H9 (cell line): ENCODE measurements around the gene AKT1S1. TPM values are rescaled to one million over a fixed set of nuclear protein-coding genes. Genes with fewer than 3 reads are reported as not detected.
A peak's percentile ranks its signal among the peaks of the same experiment; 100 is the strongest.

Experiments
- DNase-seq: peaks from one replicate; pipeline ENCODE4 v3.0.0-alpha.2; 2017
- H2AFZ ChIP-seq: one replicate; pipeline ENCODE4 v1.6.1; 2013; ENCODE audit warnings: mild to moderate bottlenecking, low read length, control low read depth, moderate library complexity
- H2AK5ac ChIP-seq: 2 replicates; pipeline ENCODE4 v1.6.1; 2013; ENCODE audit warnings: low read length, control low read depth, mixed read lengths; ENCODE audit not compliant: insufficient read length
- H2BK120ac ChIP-seq: one replicate; pipeline ENCODE4 v1.6.1; 2013; ENCODE audit warnings: low read depth, mild to moderate bottlenecking, low read length, control low read depth, inconsistent platforms; ENCODE audit not compliant: poor library complexity, severe bottlenecking
- H2BK12ac ChIP-seq: 2 replicates; pipeline ENCODE4 v1.6.1; 2013; ENCODE audit warnings: low read length, control low read depth, mixed read lengths, low read depth; ENCODE audit not compliant: insufficient read length
- H2BK15ac ChIP-seq: 2 replicates; pipeline ENCODE4 v1.6.1; 2013; ENCODE audit warnings: low read depth, low read length, control low read depth
- H2BK20ac ChIP-seq: one replicate; pipeline ENCODE4 v1.6.1; 2013; ENCODE audit warnings: low read depth, mild to moderate bottlenecking, low read length, control low read depth, inconsistent platforms; ENCODE audit not compliant: poor library complexity, severe bottlenecking
- H2BK5ac ChIP-seq: 2 replicates; pipeline ENCODE4 v1.6.1; 2013; ENCODE audit warnings: low read length, control low read depth, mixed read lengths; ENCODE audit not compliant: insufficient read length
- H3K14ac ChIP-seq: 2 replicates; pipeline ENCODE4 v1.6.1; 2013; ENCODE audit warnings: low read length, control low read depth; ENCODE audit not compliant: insufficient read depth
- H3K18ac ChIP-seq: 2 replicates; pipeline ENCODE4 v1.6.1; 2013; ENCODE audit warnings: low read depth, mild to moderate bottlenecking, mixed read lengths, low read length, control low read depth; ENCODE audit not compliant: insufficient read length
- H3K23ac ChIP-seq: 2 replicates; pipeline ENCODE4 v1.6.1; 2013; ENCODE audit warnings: low read length, control low read depth, mixed read lengths, low read depth; ENCODE audit not compliant: insufficient read length
- H3K23me2 ChIP-seq: 2 replicates; pipeline ENCODE4 v1.6.1; 2013; ENCODE audit warnings: low read depth, mild to moderate bottlenecking, mixed read lengths, low read length, control low read depth; ENCODE audit not compliant: insufficient read length, poor library complexity, severe bottlenecking
- H3K27ac ChIP-seq: 2 replicates; pipeline ENCODE4 v1.5.1; 2013; ENCODE audit warnings: low read length, control low read depth, mixed read lengths, low read depth; ENCODE audit not compliant: insufficient read length
- H3K27me3 ChIP-seq: 2 replicates; pipeline ENCODE4 v1.6.1; 2013; ENCODE audit warnings: low read length, control low read depth, inconsistent platforms; ENCODE audit not compliant: insufficient read depth
- H3K4ac ChIP-seq: 2 replicates; pipeline ENCODE4 v1.6.1; 2013; ENCODE audit warnings: low read depth, mild to moderate bottlenecking, control low read depth, inconsistent platforms, low read length, moderate library complexity
- H3K4me1 ChIP-seq: 2 replicates; pipeline ENCODE4 v1.6.1; 2013; ENCODE audit warnings: low read length, control low read depth, inconsistent platforms; ENCODE audit not compliant: insufficient read depth
- H3K4me2 ChIP-seq: 2 replicates; pipeline ENCODE4 v1.6.1; 2013; ENCODE audit warnings: low read length, control low read depth, mixed read lengths; ENCODE audit not compliant: insufficient read length, insufficient read depth
- H3K56ac ChIP-seq: 2 replicates; pipeline ENCODE4 v1.6.1; 2013; ENCODE audit warnings: low read depth, mild to moderate bottlenecking, mixed read lengths, low read length, control low read depth; ENCODE audit not compliant: insufficient read length
- H3K79me1 ChIP-seq: 2 replicates; pipeline ENCODE4 v1.6.1; 2013; ENCODE audit warnings: low read depth, mild to moderate bottlenecking, moderate library complexity, low read length, control low read depth, inconsistent platforms; ENCODE audit not compliant: insufficient read depth, poor library complexity, severe bottlenecking
- H3K79me2 ChIP-seq: 2 replicates; pipeline ENCODE4 v1.6.1; 2013; ENCODE audit warnings: low read length, control low read depth, inconsistent platforms; ENCODE audit not compliant: insufficient read depth
- H3K9ac ChIP-seq: 2 replicates; pipeline ENCODE4 v1.6.1; 2013; ENCODE audit warnings: low read length, control low read depth, mixed read lengths; ENCODE audit not compliant: insufficient read length; ENCODE audit errors: extremely low read depth
- H3K9me3 ChIP-seq: one replicate; pipeline ENCODE4 v1.6.1; 2013; ENCODE audit warnings: low read depth, low read length, inconsistent platforms; ENCODE audit not compliant: control insufficient read depth
- H3T11ph ChIP-seq: one replicate; pipeline ENCODE4 v1.6.1; 2013; ENCODE audit warnings: mild to moderate bottlenecking, low read length, control low read depth, inconsistent platforms
- H4K20me1 ChIP-seq: one replicate; pipeline ENCODE4 v1.6.1; 2013; ENCODE audit not compliant: control insufficient read depth, insufficient read length, insufficient read depth
- H4K5ac ChIP-seq: 2 replicates; pipeline ENCODE4 v1.6.1; 2013; ENCODE audit warnings: low read depth, mild to moderate bottlenecking, mixed read lengths, low read length, control low read depth; ENCODE audit not compliant: insufficient read length
- H4K8ac ChIP-seq: replicated peaks from 2 replicates; pipeline ENCODE4 v1.6.1; 2013; ENCODE audit warnings: low read length, control low read depth, mixed read lengths, low read depth; ENCODE audit not compliant: insufficient read length
- H4K91ac ChIP-seq: 2 replicates; pipeline ENCODE4 v1.6.1; 2013; ENCODE audit warnings: low read depth, mild to moderate bottlenecking, moderate library complexity, mixed read lengths, low read length, control low read depth; ENCODE audit not compliant: insufficient read length
- H3K27ac Mint-ChIP-seq, 3 experiments: 2 replicates in 2 of 3; 3 replicates in 1 of 3; pipeline ENCODE4 v1.8.0; 2020 to 2021; ENCODE audit warnings: mixed read lengths in 3 of 3, mild to moderate bottlenecking in 1 of 3, moderate library complexity in 1 of 3
- H3K27me3 Mint-ChIP-seq: 2 replicates; pipeline ENCODE4 v1.8.0; 2021; ENCODE audit warnings: low read depth, mild to moderate bottlenecking, moderate library complexity, mixed read lengths
- H3K36me3 Mint-ChIP-seq, 3 experiments: 2 replicates in 2 of 3; 3 replicates in 1 of 3; pipeline ENCODE4 v1.8.0; 2020 to 2021; ENCODE audit warnings: low read depth in 3 of 3, mixed read lengths in 3 of 3; ENCODE audit not compliant: insufficient read depth in 1 of 3
- H3K4me1 Mint-ChIP-seq, 2 experiments: 2 replicates each; pipeline ENCODE4 v1.8.0; 2020; ENCODE audit warnings: mixed read lengths in 2 of 2
- H3K4me3 Mint-ChIP-seq, 2 experiments: 2 replicates in 1 of 2; 3 replicates in 1 of 2; pipeline ENCODE4 v1.8.0; 2020 to 2021; ENCODE audit warnings: mild to moderate bottlenecking in 2 of 2, mixed read lengths in 2 of 2, moderate library complexity in 1 of 2
- H3K9me3 Mint-ChIP-seq, 2 experiments: 2 replicates in 1 of 2; 3 replicates in 1 of 2; pipeline ENCODE4 v1.8.0; 2020; ENCODE audit warnings: mild to moderate bottlenecking in 2 of 2, mixed read lengths in 2 of 2, moderate library complexity in 1 of 2
- WGBS: extraction: QIAGEN DNeasy Blood & Tissue Kit; methylation state at CpG from one replicate; pipeline ENCODE4 v1.1.7; 2013; ENCODE audit warnings: missing lambda C conversion rate, low lambda C conversion rate, mixed read lengths; ENCODE audit not compliant: insufficient read length; ENCODE audit errors: extremely low coverage; 5-methylcytosine and 5-hydroxymethylcytosine counted together
- total RNA-seq: library from RNA; stranded (reverse); gene quantifications from 2 replicates; pipeline ENCODE4 v1.2.1, GENCODE V29; 2021
- TF ChIP-seq, protein P1 (sequence below): fragments of 200-600 bp; sonication (generic); conservative IDR thresholded peaks from 3 replicates; pipeline ENCODE4 v1.8.0; 2021; ENCODE audit warnings: antibody characterized with exemption, mild to moderate bottlenecking

Gene AKT1S1
- total RNA-seq, 1 experiment from 2014 or later = 43.5 TPM

DNA sequence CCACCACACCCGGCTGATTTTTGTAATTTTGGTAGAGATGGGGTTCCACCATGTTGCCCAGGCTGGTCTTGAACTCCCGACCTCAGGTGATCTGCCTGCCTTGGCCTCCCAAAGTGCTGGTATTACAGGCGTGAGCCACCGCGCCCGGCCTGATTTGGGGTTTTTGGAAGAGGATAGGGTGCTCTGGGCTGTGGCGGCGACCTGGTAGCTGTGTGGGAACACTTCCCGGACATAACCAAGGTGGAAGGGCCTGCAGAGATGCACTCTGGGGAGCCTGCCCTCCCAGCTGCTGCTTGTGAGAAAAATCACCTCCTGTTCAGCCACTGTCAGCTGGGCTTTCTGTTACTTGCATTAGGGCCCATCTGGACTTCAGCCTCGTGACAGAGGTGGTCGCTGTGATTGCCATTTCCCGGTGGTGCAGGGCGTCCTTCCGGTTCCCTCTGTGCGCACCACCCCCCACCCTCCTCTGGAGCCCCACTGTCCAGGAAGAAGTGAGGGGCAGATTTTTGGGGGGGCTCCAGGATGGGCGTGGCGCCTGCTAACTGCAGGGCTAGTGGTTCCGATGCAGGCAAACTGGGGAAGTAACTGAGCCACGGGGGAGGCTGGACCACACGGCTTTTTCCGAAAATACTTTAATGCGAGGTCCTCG is 12.0 kb upstream of the AKT1S1 start:
- Histone ChIP-seq H4K91ac (no peak overlapping the region), H3K4me1 (no peaks in the 10 kb centered on the region), H3K18ac (no peak overlapping the region), H2BK120ac (no peak overlapping the region), H3K4ac (no peak overlapping the region), H3T11ph (no peak overlapping the region), H4K20me1 (peaks cover 5% of the 10 kb centered on the region), H2AFZ (no peak overlapping the region), H2BK15ac (no peak overlapping the region), H4K8ac (no peak overlapping the region), H3K56ac (no peak overlapping the region), H3K79me2 (no peaks in the 10 kb centered on the region), H3K27me3 (no peaks in the 10 kb centered on the region; the same call in 1 of the 2 replicates), H2BK20ac (no peak overlapping the region), H3K27ac (no peak overlapping the region), H3K9me3 (no peaks in the 10 kb centered on the region), H3K9ac (no peak overlapping the region), H3K23me2 (peaks cover 3% of the 10 kb centered on the region), H4K5ac (no peak overlapping the region), H2BK12ac (no peak overlapping the region), H3K14ac (no peak overlapping the region), H3K23ac (no peak overlapping the region), H2AK5ac (no peak overlapping the region), H3K79me1 (no peaks in the 10 kb centered on the region), H3K4me2 (no peak overlapping the region), H2BK5ac (no peak overlapping the region)
- TF ChIP-seq, protein P1, sequence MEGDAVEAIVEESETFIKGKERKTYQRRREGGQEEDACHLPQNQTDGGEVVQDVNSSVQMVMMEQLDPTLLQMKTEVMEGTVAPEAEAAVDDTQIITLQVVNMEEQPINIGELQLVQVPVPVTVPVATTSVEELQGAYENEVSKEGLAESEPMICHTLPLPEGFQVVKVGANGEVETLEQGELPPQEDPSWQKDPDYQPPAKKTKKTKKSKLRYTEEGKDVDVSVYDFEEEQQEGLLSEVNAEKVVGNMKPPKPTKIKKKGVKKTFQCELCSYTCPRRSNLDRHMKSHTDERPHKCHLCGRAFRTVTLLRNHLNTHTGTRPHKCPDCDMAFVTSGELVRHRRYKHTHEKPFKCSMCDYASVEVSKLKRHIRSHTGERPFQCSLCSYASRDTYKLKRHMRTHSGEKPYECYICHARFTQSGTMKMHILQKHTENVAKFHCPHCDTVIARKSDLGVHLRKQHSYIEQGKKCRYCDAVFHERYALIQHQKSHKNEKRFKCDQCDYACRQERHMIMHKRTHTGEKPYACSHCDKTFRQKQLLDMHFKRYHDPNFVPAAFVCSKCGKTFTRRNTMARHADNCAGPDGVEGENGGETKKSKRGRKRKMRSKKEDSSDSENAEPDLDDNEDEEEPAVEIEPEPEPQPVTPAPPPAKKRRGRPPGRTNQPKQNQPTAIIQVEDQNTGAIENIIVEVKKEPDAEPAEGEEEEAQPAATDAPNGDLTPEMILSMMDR = no peak
- H3K9me3 Mint-ChIP-seq = peaks cover 0 to 11% of the 10 kb centered on the region in 2 experiments; a peak in 1 of 5 replicates
- no peak overlapping the region; a peak in 1 of 7 replicates for H3K27ac Mint-ChIP-seq
- H3K27me3 Mint-ChIP-seq = peaks cover 32% of the 10 kb centered on the region
- peak overlapping the region in 1 of 2 experiments; percentile 35; a peak in 2 of 5 replicates for H3K4me3 Mint-ChIP-seq
- no CpG with 5 or more reads among the region's 23 CpGs for WGBS
- H3K4me1 Mint-ChIP-seq = peaks cover 3 to 21% of the 10 kb centered on the region in 2 experiments; a peak in 3 of 4 replicates
- H3K36me3 Mint-ChIP-seq = peaks cover 25 to 33% (median 29%) of the 10 kb centered on the region in 3 experiments
- DNase-seq = no peak
